IPS-NIHi7 (cell line): Measurements from ENCODE around the gene IRF2BP2.

Experiments
- DNase-seq: peaks from one replicate; pipeline ENCODE4 v3.0.0; 2012; ENCODE audit warnings: mixed read lengths; ENCODE audit errors: extremely low spot score

Gene IRF2BP2

GRCh38 chr1:234613128-234613875 is 3.3 kb upstream of the IRF2BP2 start:
- DNase-seq, result no peak

- DNase-seq, result no peak
Observed at GRCh38 chr1:234612352-234613127, 2.6 kb upstream of the IRF2BP2 start.

- no peak for DNase-seq
Observed at GRCh38 chr1:234611847-234612351, 1.9 kb upstream of the IRF2BP2 start.

GRCh38 chr1:234611225-234611846 is 1.4 kb upstream of the IRF2BP2 start:
- DNase-seq, result peak; percentile 68

- peak; percentile 85 for DNase-seq
Observed at GRCh38 chr1:234610666-234611224, 767 bp upstream of the IRF2BP2 start.

GRCh38 chr1:234609691-234610042 is 311 bp downstream of the IRF2BP2 start:
- no peak for DNase-seq

- DNase-seq, result no peak
Observed at GRCh38 chr1:234608911-234609690, 877 bp downstream of the IRF2BP2 start.

GRCh38 chr1:234608025-234608910 is 1.7 kb downstream of the IRF2BP2 start:
- no peak for DNase-seq

- DNase-seq, result no peak
Observed at GRCh38 chr1:234607109-234608024, 2.6 kb downstream of the IRF2BP2 start.

GRCh38 chr1:234606784-234607108 is 3.2 kb downstream of the IRF2BP2 start:
- DNase-seq, result no peak

- DNase-seq, result no peak
Observed at GRCh38 chr1:234605983-234606783, 3.8 kb downstream of the IRF2BP2 start.

GRCh38 chr1:234605399-234605982 is 4.5 kb downstream of the IRF2BP2 start:
- no peak for DNase-seq

GRCh38 chr1:234604495-234605398 is 5.2 kb downstream of the IRF2BP2 start:
- DNase-seq, result no peak

- DNase-seq, result no peak
Observed at GRCh38 chr1:234603221-234604204, 6.5 kb downstream of the IRF2BP2 start.

- no peak for DNase-seq
Observed at GRCh38 chr1:234602334-234603220, 7.4 kb downstream of the IRF2BP2 start.
